Effector memory CD4-positive, alpha-beta T cell (primary cell): ENCODE data around the gene SHISA9.

Experiments
- DNase-seq, 3 donors: peaks; one replicate each; pipeline ENCODE4 v3.0.0-alpha.2; 2020
- H3K27ac ChIP-seq: 2 replicates; pipeline ENCODE4 v1.7.0; 2013; ENCODE audit warnings: mild to moderate bottlenecking, low read length, moderate library complexity; ENCODE audit not compliant: insufficient read depth, poor library complexity, severe bottlenecking
- H3K27me3 ChIP-seq: replicated peaks from 2 replicates; pipeline ENCODE4 v1.7.0; 2013; ENCODE audit warnings: mild to moderate bottlenecking, low read length; ENCODE audit not compliant: insufficient read depth, control insufficient read depth, poor library complexity, severe bottlenecking
- H3K36me3 ChIP-seq: 2 replicates; pipeline ENCODE4 v1.7.0; 2013; ENCODE audit warnings: mild to moderate bottlenecking, low read length, moderate library complexity; ENCODE audit not compliant: control insufficient read depth, insufficient read depth
- H3K4me1 ChIP-seq: 2 replicates; pipeline ENCODE4 v1.7.0; 2013; ENCODE audit warnings: low read length, mild to moderate bottlenecking; ENCODE audit not compliant: control insufficient read depth, insufficient read depth, poor library complexity, severe bottlenecking
- H3K4me3 ChIP-seq: 2 replicates; pipeline ENCODE4 v1.7.0; 2013; ENCODE audit warnings: low read length, low read depth, mild to moderate bottlenecking; ENCODE audit not compliant: insufficient read depth, poor library complexity, severe bottlenecking
- H3K9me3 ChIP-seq: 2 replicates; pipeline ENCODE4 v1.7.0; 2013; ENCODE audit warnings: mild to moderate bottlenecking, low read length, moderate library complexity; ENCODE audit not compliant: control insufficient read depth

The SHISA9 gene

GRCh38 chr16:13038591-13038990, 137.2 kb downstream of the SHISA9 start:
- Histone ChIP-seq H3K27ac (no peak overlapping the region), H3K36me3 (no peaks in the 10 kb centered on the region), H3K4me1 (no peaks in the 10 kb centered on the region), H3K27me3 (no peaks in the 10 kb centered on the region), H3K4me3 (no peak overlapping the region), H3K9me3 (no peaks in the 10 kb centered on the region)
- no peak for DNase-seq

- H3K27me3 ChIP-seq: no peaks in the 10 kb centered on the region
- H3K36me3 ChIP-seq: no peaks in the 10 kb centered on the region
- no peak overlapping the region for H3K27ac ChIP-seq
- no peaks in the 10 kb centered on the region for H3K4me1 ChIP-seq
- H3K4me3 ChIP-seq: no peak overlapping the region
- DNase-seq: no peak
- H3K9me3 ChIP-seq: no peaks in the 10 kb centered on the region
Observed at GRCh38 chr16:13039526-13039925, 138.1 kb downstream of the SHISA9 start.

GRCh38 chr16:13041180-13041579, 139.8 kb downstream of the SHISA9 start:
- no peak overlapping the region for H3K4me3 ChIP-seq
- no peaks in the 10 kb centered on the region for H3K36me3 ChIP-seq
- H3K9me3 ChIP-seq: no peaks in the 10 kb centered on the region
- no peaks in the 10 kb centered on the region for H3K27me3 ChIP-seq
- no peak for DNase-seq
- no peaks in the 10 kb centered on the region for H3K4me1 ChIP-seq
- no peak overlapping the region for H3K27ac ChIP-seq

- Histone ChIP-seq H3K4me1 (no peaks in the 10 kb centered on the region), H3K36me3 (no peaks in the 10 kb centered on the region), H3K27me3 (no peaks in the 10 kb centered on the region), H3K9me3 (no peaks in the 10 kb centered on the region), H3K27ac (no peak overlapping the region), H3K4me3 (no peak overlapping the region)
- DNase-seq: no peak
Observed at GRCh38 chr16:13041646-13042290, 140.4 kb downstream of the SHISA9 start.

- no peaks in the 10 kb centered on the region for H3K4me1 ChIP-seq
- no peak overlapping the region for H3K4me3 ChIP-seq
- no peak overlapping the region for H3K27ac ChIP-seq
- H3K27me3 ChIP-seq: no peaks in the 10 kb centered on the region
- H3K9me3 ChIP-seq: no peaks in the 10 kb centered on the region
- DNase-seq: no peak
- no peaks in the 10 kb centered on the region for H3K36me3 ChIP-seq
Observed at GRCh38 chr16:13042291-13042685, 140.9 kb downstream of the SHISA9 start.

GRCh38 chr16:13046061-13046821, 144.8 kb downstream of the SHISA9 start:
- no peaks in the 10 kb centered on the region for H3K9me3 ChIP-seq
- H3K4me3 ChIP-seq: no peak overlapping the region
- no peak for DNase-seq
- no peaks in the 10 kb centered on the region for H3K36me3 ChIP-seq
- no peaks in the 10 kb centered on the region for H3K4me1 ChIP-seq
- H3K27ac ChIP-seq: no peak overlapping the region
- no peaks in the 10 kb centered on the region for H3K27me3 ChIP-seq

- Histone ChIP-seq H3K27ac (no peak overlapping the region), H3K4me1 (no peaks in the 10 kb centered on the region), H3K4me3 (no peak overlapping the region), H3K36me3 (no peaks in the 10 kb centered on the region), H3K9me3 (no peaks in the 10 kb centered on the region), H3K27me3 (no peaks in the 10 kb centered on the region)
- DNase-seq: no peak
Observed at GRCh38 chr16:13047276-13047675, 145.9 kb downstream of the SHISA9 start.

GRCh38 chr16:13049688-13050087, 148.3 kb downstream of the SHISA9 start:
- no peaks in the 10 kb centered on the region for H3K4me1 ChIP-seq
- H3K27me3 ChIP-seq: no peaks in the 10 kb centered on the region
- no peak overlapping the region for H3K27ac ChIP-seq
- DNase-seq: no peak
- no peaks in the 10 kb centered on the region for H3K9me3 ChIP-seq
- no peak overlapping the region for H3K4me3 ChIP-seq
- H3K36me3 ChIP-seq: no peaks in the 10 kb centered on the region

- Histone ChIP-seq H3K27ac (no peak overlapping the region), H3K4me1 (no peaks in the 10 kb centered on the region), H3K9me3 (no peaks in the 10 kb centered on the region), H3K36me3 (no peaks in the 10 kb centered on the region), H3K4me3 (no peak overlapping the region), H3K27me3 (no peaks in the 10 kb centered on the region)
- DNase-seq: no peak
Observed at GRCh38 chr16:13052431-13052830, 151.0 kb downstream of the SHISA9 start.

GRCh38 chr16:13055480-13055879, 154.1 kb downstream of the SHISA9 start:
- Histone ChIP-seq H3K9me3 (no peaks in the 10 kb centered on the region), H3K27me3 (no peaks in the 10 kb centered on the region), H3K4me3 (no peak overlapping the region), H3K36me3 (no peaks in the 10 kb centered on the region), H3K27ac (no peak overlapping the region), H3K4me1 (no peaks in the 10 kb centered on the region)
- no peak for DNase-seq
